Gastrocnemius medialis (tissue), 4 donors: ENCODE data around the gene SP2. TPM values are rescaled to one million over a fixed set of nuclear protein-coding genes. Genes with fewer than 3 reads are reported as not detected.

ENCODE experiments used
- ATAC-seq, 2 donors: fragments of 150-250 bp; one replicate each; pipeline ENCODE4 v1.9.1; 2016
- DNase-seq, 2 donors: peaks; one replicate each; pipeline ENCODE4 v3.0.0-alpha.2; 2019
- H3K27ac ChIP-seq, 4 donors: fragments of 200-600 bp; sonication (generic); 1 replicate in 1 of 4; 2 replicates in 3 of 4; pipeline ENCODE4 v1.5.1; 2016 to 2018; ENCODE audit warnings: mild to moderate bottlenecking in 2 of 4, moderate library complexity in 1 of 4
- H3K27me3 ChIP-seq, 3 donors: fragments of 200-600 bp; sonication (generic) in 2 of 3; 1 replicate in 1 of 3; 2 replicates in 2 of 3; pipeline versions ENCODE4 v1.5.1 to v1.6.0; 2016 to 2019; ENCODE audit warnings: mild to moderate bottlenecking in 1 of 3, moderate library complexity in 1 of 3
- H3K36me3 ChIP-seq, 2 donors: fragments of 200-600 bp; sonication (generic) in 1 of 2; one replicate each; pipeline ENCODE4 v1.5.1; 2017 to 2018
- H3K4me1 ChIP-seq, 2 donors: fragments of 200-600 bp; sonication (generic) in 1 of 2; one replicate each; pipeline ENCODE4 v1.5.1; 2016 to 2017; ENCODE audit warnings: mild to moderate bottlenecking in 2 of 2
- H3K4me3 ChIP-seq, 4 donors: fragments of 200-600 bp; sonication (generic) in 3 of 4; 1 replicate in 1 of 4; 2 replicates in 3 of 4; pipeline ENCODE4 v1.5.1; 2016 to 2019; ENCODE audit warnings: mild to moderate bottlenecking in 2 of 4
- H3K9me3 ChIP-seq, 3 donors: fragments of 200-600 bp; sonication (generic) in 2 of 3; 1 replicate in 1 of 3; 2 replicates in 2 of 3; pipeline ENCODE4 v1.5.1; 2016 to 2019
- POLR2A ChIP-seq, 2 donors: fragments of 450-650 bp; IDR thresholded peaks; one replicate each; pipeline ENCODE4 v1.6.1; 2017; ENCODE audit warnings: antibody characterized with exemption in 2 of 2, mild to moderate bottlenecking in 2 of 2, moderate library complexity in 2 of 2
- in situ Hi-C, 4 donors: fragments of 200-750 bp; cut with MboI; loops; one replicate each; pipeline versions ENCODE4 v1.15.0 to v1.8.0; 2017; ENCODE audit warnings: low sequenced_read_pairs in 4 of 4
- intact Hi-C: fragments of 100-400 bp; cut with DNase I; formaldehyde crosslinking; loops from one replicate; pipeline ENCODE4 v1.15.1; 2023; ENCODE audit warnings: low total_unique reads
- total RNA-seq, 4 donors: library from RNA; depleted of rRNA; stranded (reverse); fragments of >200 nt; gene quantifications; one replicate each; pipeline versions ENCODE4 v1.1.0 to v1.2.3, GENCODE V29; 2016
- TF ChIP-seq, protein P1 (sequence below), 5 experiments: fragments of 450-650 bp in 3 of 5; fragments of 200-600 bp in 2 of 5; sonication (generic) in 2 of 5; IDR thresholded peaks in 4 of 5; conservative IDR thresholded peaks in 1 of 5; 1 replicate in 4 of 5; 2 replicates in 1 of 5; pipeline ENCODE4 v1.5.1; 2016 to 2019; ENCODE audit warnings: antibody characterized with exemption in 5 of 5, mild to moderate bottlenecking in 3 of 5, moderate library complexity in 3 of 5

The SP2 gene
- total RNA-seq, 4 donors from 2014 or later: 5.5 to 28.6 (median 7.0) TPM

DNA sequence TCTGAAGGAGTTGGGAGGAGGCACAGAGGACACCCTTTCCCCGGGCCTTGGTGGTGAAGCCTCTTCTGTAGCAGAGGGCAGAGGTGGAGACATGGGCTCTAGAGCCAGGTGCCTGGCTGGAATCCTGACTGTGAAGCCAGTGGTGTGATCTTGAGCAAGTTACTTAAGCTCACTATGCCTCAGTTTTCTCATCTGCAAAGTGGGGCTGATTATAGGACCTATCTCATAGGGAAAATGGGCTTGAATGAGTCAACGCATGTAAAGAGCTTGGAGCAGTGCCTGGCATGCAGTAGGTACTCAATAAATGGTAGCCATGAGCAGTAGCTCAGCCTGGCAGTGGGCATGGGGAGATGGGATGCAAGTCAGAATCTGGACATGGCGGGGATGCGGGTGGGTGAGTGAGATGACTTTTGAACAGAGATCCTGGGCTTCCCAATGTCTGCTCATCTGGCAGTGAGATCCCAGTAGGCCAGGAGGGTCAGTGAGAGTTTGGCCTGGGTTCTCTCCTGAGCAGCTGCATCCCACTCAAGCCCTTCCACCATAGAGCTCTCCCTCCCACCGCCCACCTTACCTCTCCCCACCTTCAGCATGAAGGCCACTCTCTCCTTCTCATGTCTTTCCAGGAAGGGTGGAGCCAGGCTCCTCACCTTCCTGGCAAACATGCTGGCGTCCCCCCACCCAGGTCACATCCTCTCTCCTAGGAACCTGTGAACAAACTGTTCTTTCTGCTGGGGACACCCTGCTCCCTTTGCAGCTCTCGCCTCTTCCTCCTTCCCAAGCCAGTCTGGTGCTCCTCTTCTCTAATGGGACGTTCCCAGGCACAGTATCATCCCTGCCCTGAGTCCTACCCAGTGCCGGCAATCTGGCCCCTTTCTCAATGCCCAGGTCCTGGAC lies 13.1 kb upstream of the SP2 start:
- no peaks in the 10 kb centered on the region for H3K9me3 ChIP-seq
- intact Hi-C loops: no loop called here
- peak overlapping the region in 1 of 4 donors; percentile 11 for H3K27ac ChIP-seq
- peak overlapping the region in 1 of 4 donors; percentile 9 for H3K4me3 ChIP-seq
- DNase-seq (no peak), ATAC-seq (no peak)
- peaks cover 4 to 5% of the 10 kb centered on the region in 2 donors for H3K4me1 ChIP-seq
- no peaks in the 10 kb centered on the region for H3K36me3 ChIP-seq
- peaks cover 2 to 12% (median 2%) of the 10 kb centered on the region in 3 donors for H3K27me3 ChIP-seq
- TF ChIP-seq, protein P1, sequence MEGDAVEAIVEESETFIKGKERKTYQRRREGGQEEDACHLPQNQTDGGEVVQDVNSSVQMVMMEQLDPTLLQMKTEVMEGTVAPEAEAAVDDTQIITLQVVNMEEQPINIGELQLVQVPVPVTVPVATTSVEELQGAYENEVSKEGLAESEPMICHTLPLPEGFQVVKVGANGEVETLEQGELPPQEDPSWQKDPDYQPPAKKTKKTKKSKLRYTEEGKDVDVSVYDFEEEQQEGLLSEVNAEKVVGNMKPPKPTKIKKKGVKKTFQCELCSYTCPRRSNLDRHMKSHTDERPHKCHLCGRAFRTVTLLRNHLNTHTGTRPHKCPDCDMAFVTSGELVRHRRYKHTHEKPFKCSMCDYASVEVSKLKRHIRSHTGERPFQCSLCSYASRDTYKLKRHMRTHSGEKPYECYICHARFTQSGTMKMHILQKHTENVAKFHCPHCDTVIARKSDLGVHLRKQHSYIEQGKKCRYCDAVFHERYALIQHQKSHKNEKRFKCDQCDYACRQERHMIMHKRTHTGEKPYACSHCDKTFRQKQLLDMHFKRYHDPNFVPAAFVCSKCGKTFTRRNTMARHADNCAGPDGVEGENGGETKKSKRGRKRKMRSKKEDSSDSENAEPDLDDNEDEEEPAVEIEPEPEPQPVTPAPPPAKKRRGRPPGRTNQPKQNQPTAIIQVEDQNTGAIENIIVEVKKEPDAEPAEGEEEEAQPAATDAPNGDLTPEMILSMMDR (IDR thresholded peaks at IDR 0.05 in 4 of 5, conservative IDR thresholded peaks at IDR 0.05 in 1 of 5): no peak
- TF ChIP-seq POLR2A (IDR thresholded peaks at IDR 0.05): no peak
- in situ Hi-C loops: no loop called here

DNA sequence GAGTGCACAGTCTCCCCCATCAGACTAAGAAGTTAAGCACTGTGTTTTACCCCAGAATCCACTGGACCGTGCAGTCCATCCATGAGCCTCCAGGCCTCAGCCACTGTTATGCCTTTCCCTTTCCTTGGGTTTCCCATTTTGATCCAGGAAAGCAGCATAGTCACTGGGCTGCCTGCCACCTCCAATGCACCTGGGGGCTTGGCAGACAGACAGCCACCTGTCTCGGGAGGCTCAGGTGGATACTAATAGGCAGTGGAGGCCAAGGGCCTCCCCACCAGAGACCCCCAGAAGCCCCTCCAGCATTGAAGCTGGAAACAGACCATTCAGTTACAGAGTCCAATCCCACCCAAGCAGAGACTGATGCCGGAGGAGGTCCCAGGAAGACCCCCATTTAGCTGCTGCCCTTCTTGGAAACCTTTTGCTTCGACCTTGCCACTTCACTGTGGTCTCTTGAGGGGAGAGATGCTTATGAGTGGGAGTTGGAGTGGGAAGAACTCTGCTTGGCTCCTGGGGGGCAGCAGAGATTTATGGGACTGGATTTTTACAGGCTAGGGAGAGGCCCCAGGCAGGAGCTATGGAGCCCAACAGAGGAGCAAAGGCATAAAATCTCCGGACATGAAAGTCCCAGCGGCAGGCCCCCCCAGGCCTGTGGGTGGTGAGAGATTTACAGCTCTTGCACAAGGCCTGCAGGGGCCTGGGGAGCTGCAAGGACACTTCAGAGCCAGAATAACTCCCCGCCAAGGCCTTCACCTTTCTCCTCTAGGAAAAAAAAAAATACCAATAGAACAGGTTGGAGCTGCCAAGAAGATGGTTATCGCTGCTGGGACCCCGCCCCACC lies 12.2 kb upstream of the SP2 start:
- in situ Hi-C loops: no loop called here
- no peaks in the 10 kb centered on the region for H3K9me3 ChIP-seq
- H3K27me3 ChIP-seq: peaks cover 0 to 5% (median 2%) of the 10 kb centered on the region in 3 donors
- peaks cover 4 to 5% of the 10 kb centered on the region in 2 donors for H3K4me1 ChIP-seq
- H3K27ac ChIP-seq: no peak overlapping the region
- intact Hi-C loops: no loop called here
- TF ChIP-seq POLR2A (IDR thresholded peaks at IDR 0.05): no peak
- TF ChIP-seq, protein P1 (IDR thresholded peaks at IDR 0.05 in 4 of 5, conservative IDR thresholded peaks at IDR 0.05 in 1 of 5): no peak
- H3K4me3 ChIP-seq: no peak overlapping the region
- no peaks in the 10 kb centered on the region for H3K36me3 ChIP-seq
- no peak for DNase-seq
- no peak for ATAC-seq

DNA sequence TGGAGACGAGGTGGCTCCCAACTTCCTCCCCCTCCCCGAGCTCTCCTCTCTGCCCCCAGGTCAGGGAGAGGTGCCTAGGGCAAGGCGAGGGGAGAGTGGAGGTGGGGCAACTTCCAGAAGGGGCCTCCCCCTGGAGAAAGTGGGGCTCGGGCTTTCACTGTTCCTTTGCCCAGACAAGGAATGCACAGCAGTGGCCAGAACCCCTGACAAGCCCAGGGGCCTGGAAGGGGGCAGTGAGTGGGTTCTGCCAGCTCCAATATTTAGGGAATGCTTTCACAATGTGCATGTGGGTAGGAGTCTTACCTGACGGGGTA lies 11.7 kb upstream of the SP2 start:
- no peak overlapping the region for H3K4me3 ChIP-seq
- H3K27ac ChIP-seq: no peak overlapping the region
- H3K36me3 ChIP-seq: no peaks in the 10 kb centered on the region
- ATAC-seq (no peak), DNase-seq (no peak)
- intact Hi-C loops: no loop called here
- no peaks in the 10 kb centered on the region for H3K9me3 ChIP-seq
- peaks cover 4 to 5% of the 10 kb centered on the region in 2 donors for H3K4me1 ChIP-seq
- in situ Hi-C loops: no loop called here
- H3K27me3 ChIP-seq: peaks cover 0 to 2% (median 0%) of the 10 kb centered on the region in 3 donors
- no peak for TF ChIP-seq POLR2A (IDR thresholded peaks at IDR 0.05)
- TF ChIP-seq, protein P1 (IDR thresholded peaks at IDR 0.05 in 4 of 5, conservative IDR thresholded peaks at IDR 0.05 in 1 of 5): no peak

DNA sequence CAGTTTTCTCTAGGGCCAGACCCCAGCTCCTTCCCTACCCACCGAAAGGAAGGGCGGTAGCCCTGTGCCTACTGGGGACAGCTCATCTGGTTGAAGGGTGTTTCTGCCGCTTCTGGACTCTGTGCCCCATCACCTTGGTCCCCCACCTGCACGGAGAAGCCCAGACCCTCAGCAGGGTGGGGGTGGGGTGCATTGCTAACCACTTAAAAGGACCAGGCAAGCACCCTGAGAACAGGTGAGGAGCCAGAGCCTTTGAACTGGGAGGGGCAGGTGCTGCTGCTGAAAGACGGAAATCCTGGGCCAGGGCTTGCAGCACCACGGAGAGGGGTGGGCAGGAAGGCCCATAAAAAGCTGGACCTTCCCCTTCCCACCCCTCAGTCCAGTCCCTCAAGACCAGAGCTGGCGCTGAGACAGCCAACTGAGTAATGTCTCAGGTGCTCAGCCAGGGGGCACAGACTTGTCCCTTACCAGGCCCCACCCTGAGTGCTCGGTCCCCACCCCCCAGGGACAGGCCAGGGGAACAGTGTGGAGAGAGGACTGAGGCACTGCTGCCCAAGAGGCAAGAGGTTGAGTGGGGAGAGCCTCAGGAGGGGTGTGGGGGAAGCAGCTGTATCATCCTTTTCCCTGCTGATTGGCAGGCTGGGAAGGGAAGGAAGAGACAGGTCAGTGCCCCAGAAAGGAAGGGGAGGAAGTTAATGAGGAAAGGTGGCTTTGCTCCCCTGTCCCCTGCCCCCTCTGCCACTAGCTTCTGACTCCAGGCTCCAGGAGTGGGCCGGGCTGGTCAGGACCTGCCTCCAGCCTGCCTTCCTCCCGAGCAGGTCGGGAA lies 10.9 kb upstream of the SP2 start:
- no peak overlapping the region for H3K4me3 ChIP-seq
- in situ Hi-C loops: loop anchor here in 3 of 4 donors (5.0 kb wide), 1 partner anchor 43 kb away; the partner anchor contains the start of gene SCRN2 (in 3 of the 3)
- H3K36me3 ChIP-seq: no peaks in the 10 kb centered on the region
- peaks cover 4 to 5% of the 10 kb centered on the region in 2 donors for H3K4me1 ChIP-seq
- no peaks in the 10 kb centered on the region for H3K9me3 ChIP-seq
- DNase-seq (no peak), ATAC-seq (no peak)
- H3K27me3 ChIP-seq: peaks cover 0 to 2% (median 0%) of the 10 kb centered on the region in 3 donors
- TF ChIP-seq, protein P1 (IDR thresholded peaks at IDR 0.05 in 4 of 5, conservative IDR thresholded peaks at IDR 0.05 in 1 of 5): no peak
- TF ChIP-seq POLR2A (IDR thresholded peaks at IDR 0.05): no peak
- no peak overlapping the region for H3K27ac ChIP-seq
- intact Hi-C loops: no loop called here
